Neural progenitor cell (in vitro differentiated cells): Measurements from ENCODE around the gene CD59. TPM values are rescaled to one million over a fixed set of nuclear protein-coding genes. Genes with fewer than 3 reads are reported as not detected.

Source experiments
- DNase-seq: peaks from one replicate; pipeline ENCODE4 v3.0.0-alpha.2; 2016; ENCODE audit warnings: low spot score
- H2AFZ ChIP-seq: fragments of 200-600 bp; sonication (generic); replicated peaks from 2 replicates; pipeline ENCODE4 v1.6.1; 2016; ENCODE audit warnings: antibody characterized with exemption
- H3F3A ChIP-seq: fragments of 200-600 bp; sonication (generic); 2 replicates; pipeline ENCODE4 v1.6.1; 2016; ENCODE audit warnings: antibody characterized with exemption, low read depth
- H3K27ac ChIP-seq: fragments of 200-600 bp; sonication (generic); 2 replicates; pipeline ENCODE4 v1.5.1; 2016; ENCODE audit warnings: mild to moderate bottlenecking
- H3K27me3 ChIP-seq: fragments of 200-600 bp; sonication (generic); 2 replicates; pipeline ENCODE4 v1.6.1; 2016; ENCODE audit warnings: mild to moderate bottlenecking, moderate library complexity
- H3K36me3 ChIP-seq: fragments of 200-600 bp; sonication (generic); 2 replicates; pipeline ENCODE4 v1.5.1; 2016
- H3K4me1 ChIP-seq: fragments of 200-600 bp; sonication (generic); 2 replicates; pipeline ENCODE4 v1.6.1; 2016; ENCODE audit warnings: mixed run types
- H3K4me2 ChIP-seq: fragments of 200-600 bp; sonication (generic); 2 replicates; pipeline ENCODE4 v1.6.1; 2016
- H3K4me3 ChIP-seq: fragments of 200-600 bp; sonication (generic); 2 replicates; pipeline ENCODE4 v1.5.1; 2016
- H3K79me2 ChIP-seq: fragments of 200-600 bp; sonication (generic); 2 replicates; pipeline ENCODE4 v1.6.1; 2016; ENCODE audit warnings: low read depth
- H3K9ac ChIP-seq: fragments of 200-600 bp; sonication (generic); 2 replicates; pipeline ENCODE4 v1.6.1; 2016
- H3K9me3 ChIP-seq: fragments of 200-600 bp; sonication (generic); 2 replicates; pipeline ENCODE4 v1.5.1; 2016; ENCODE audit warnings: low read depth
- H4K20me1 ChIP-seq: fragments of 200-600 bp; sonication (generic); 2 replicates; pipeline ENCODE4 v1.6.1; 2016; ENCODE audit warnings: low read depth
- H3K27ac Mint-ChIP-seq: 3 replicates; pipeline ENCODE4 v1.8.0; 2021; ENCODE audit warnings: mixed read lengths
- H3K27me3 Mint-ChIP-seq: 2 replicates; pipeline ENCODE4 v1.8.0; 2022; ENCODE audit warnings: low read depth, mild to moderate bottlenecking, inconsistent platforms, moderate library complexity, mixed read lengths; ENCODE audit not compliant: insufficient read depth
- H3K36me3 Mint-ChIP-seq: 3 replicates; pipeline ENCODE4 v1.8.0; 2021; ENCODE audit warnings: mixed read lengths
- H3K4me1 Mint-ChIP-seq: 3 replicates; pipeline ENCODE4 v1.8.0; 2021; ENCODE audit warnings: mixed read lengths
- H3K4me3 Mint-ChIP-seq: 3 replicates; pipeline ENCODE4 v1.8.0; 2021; ENCODE audit warnings: mild to moderate bottlenecking, moderate library complexity, mixed read lengths
- H3K9me3 Mint-ChIP-seq: 3 replicates; pipeline ENCODE4 v1.8.0; 2020; ENCODE audit warnings: mixed read lengths
- CTCF ChIP-seq: fragments of 200-600 bp; sonication (generic); IDR thresholded peaks from 2 replicates; pipeline ENCODE4 v1.5.1; 2017; ENCODE audit warnings: antibody characterized with exemption, mild to moderate bottlenecking
- EZH2 ChIP-seq: fragments of 200-600 bp; sonication (generic); IDR thresholded peaks from 2 replicates; pipeline ENCODE4 v1.6.1; 2017; ENCODE audit warnings: antibody characterized with exemption, mild to moderate bottlenecking, moderate library complexity
- EZH2phosphoT487 ChIP-seq: fragments of 200-600 bp; sonication (generic); IDR thresholded peaks from 2 replicates; pipeline ENCODE4 v1.6.1; 2017; ENCODE audit warnings: antibody characterized with exemption
- total RNA-seq: library from RNA; depleted of rRNA; stranded (reverse); fragments of >200 nt; gene quantifications from 2 replicates; pipeline ENCODE4 v1.2.3, GENCODE V29; 2015; ENCODE audit warnings: low replicate concordance

CD59 gene
- total RNA-seq, 1 donor from 2014 or later: 74.7 TPM

DNA sequence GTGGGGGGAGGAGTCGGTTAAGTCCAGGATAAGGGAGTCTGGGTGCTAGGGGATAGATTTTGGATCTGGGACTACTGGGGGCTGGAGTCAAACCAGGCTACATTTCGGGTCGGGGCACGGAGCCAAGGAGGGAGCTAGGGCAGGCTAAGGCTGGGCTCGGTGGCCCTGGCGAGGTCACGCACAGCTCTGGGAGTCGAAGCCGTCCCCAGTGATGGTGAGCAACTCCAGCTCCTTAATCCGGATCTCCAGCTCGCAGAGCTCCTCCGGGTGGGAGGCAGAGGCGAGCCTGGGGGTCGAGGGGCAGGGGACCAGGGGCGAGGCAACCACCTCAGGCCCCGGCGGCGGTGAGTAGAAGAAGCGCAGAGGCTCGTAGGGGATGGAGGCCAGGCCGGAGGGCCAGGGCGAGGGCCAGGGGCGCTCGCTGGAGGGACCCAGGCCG, 36.1 kb downstream of the CD59 start:
- H3K79me2 ChIP-seq: no peaks in the 10 kb centered on the region
- Mint-ChIP-seq H3K27ac (peak overlapping the region; percentile 72), H3K36me3 (no peaks in the 10 kb centered on the region), H3K4me1 (peaks cover 42% of the 10 kb centered on the region), H3K9me3 (no peaks in the 10 kb centered on the region), H3K27me3 (peaks cover 8% of the 10 kb centered on the region), H3K4me3 (peak overlapping the region; percentile 83)
- H3F3A ChIP-seq: no peaks in the 10 kb centered on the region
- no peaks in the 10 kb centered on the region for H3K36me3 ChIP-seq
- H3K9me3 ChIP-seq: no peaks in the 10 kb centered on the region
- DNase-seq: no peak
- H4K20me1 ChIP-seq: no peaks in the 10 kb centered on the region
- no peak overlapping the region for H2AFZ ChIP-seq
- no peak overlapping the region for H3K27ac ChIP-seq
- no peak for TF ChIP-seq EZH2phosphoT487
- no peak for TF ChIP-seq CTCF
- no peak for TF ChIP-seq EZH2
- H3K27me3 ChIP-seq: peaks cover 13% of the 10 kb centered on the region
- H3K4me2 ChIP-seq: peak overlapping the region; percentile 76
- no peak overlapping the region for H3K9ac ChIP-seq
- H3K4me1 ChIP-seq: peaks cover 11% of the 10 kb centered on the region
- peak overlapping the region; percentile 53 for H3K4me3 ChIP-seq

DNA sequence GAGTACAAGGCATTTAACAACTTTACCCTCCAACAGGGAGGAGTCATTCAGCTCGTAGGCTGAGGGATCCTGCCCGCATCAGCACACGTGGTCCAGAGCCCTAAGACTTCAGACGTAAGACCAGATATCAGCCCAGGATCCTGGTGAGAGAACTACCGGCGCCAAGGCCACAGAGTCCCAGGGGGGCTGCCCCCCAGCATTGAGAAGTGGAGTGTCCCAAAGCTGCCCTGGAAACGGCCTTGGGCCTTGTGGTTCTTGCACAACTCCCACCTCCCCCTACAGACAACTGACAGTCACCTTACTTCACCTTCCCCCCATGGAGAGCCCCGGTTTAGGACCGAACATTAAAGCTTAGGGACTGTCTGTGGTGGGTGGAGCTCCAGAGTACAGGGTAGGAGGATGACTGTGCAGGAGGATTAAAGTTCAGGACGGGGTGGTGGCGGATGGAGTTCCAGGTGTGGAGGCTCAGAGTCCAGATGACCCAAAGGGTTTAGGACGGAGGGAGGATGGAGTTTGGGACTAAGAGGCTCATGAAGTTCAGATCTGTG, 36.6 kb downstream of the CD59 start:
- no peak overlapping the region for H2AFZ ChIP-seq
- peaks cover 47% of the 10 kb centered on the region for H3K4me1 Mint-ChIP-seq
- no peaks in the 10 kb centered on the region for H3K9me3 ChIP-seq
- H3K27me3 ChIP-seq: peaks cover 13% of the 10 kb centered on the region
- H3K4me2 ChIP-seq: peak overlapping the region; percentile 76
- H3K27ac ChIP-seq: no peak overlapping the region
- no peaks in the 10 kb centered on the region for H4K20me1 ChIP-seq
- H3K36me3 Mint-ChIP-seq: no peaks in the 10 kb centered on the region
- H3K9ac ChIP-seq: no peak overlapping the region
- no peaks in the 10 kb centered on the region for H3K9me3 Mint-ChIP-seq
- peak overlapping the region; percentile 72 for H3K27ac Mint-ChIP-seq
- H3K36me3 ChIP-seq: no peaks in the 10 kb centered on the region
- H3K27me3 Mint-ChIP-seq: peaks cover 8% of the 10 kb centered on the region
- peaks cover 15% of the 10 kb centered on the region for H3K4me1 ChIP-seq
- H3F3A ChIP-seq: no peaks in the 10 kb centered on the region
- H3K4me3 Mint-ChIP-seq: peak overlapping the region; percentile 83
- peak overlapping the region; percentile 53 for H3K4me3 ChIP-seq
- no peak for TF ChIP-seq CTCF
- TF ChIP-seq EZH2: no peak
- TF ChIP-seq EZH2phosphoT487: no peak
- no peak for DNase-seq
- H3K79me2 ChIP-seq: no peaks in the 10 kb centered on the region

- Histone ChIP-seq H3K9ac (no peak overlapping the region), H3F3A (no peaks in the 10 kb centered on the region), H3K27ac (no peak overlapping the region), H3K4me1 (peaks cover 15% of the 10 kb centered on the region), H3K36me3 (no peaks in the 10 kb centered on the region), H3K79me2 (no peaks in the 10 kb centered on the region), H3K4me2 (no peak overlapping the region), H3K4me3 (no peak overlapping the region), H2AFZ (no peak overlapping the region), H3K27me3 (peaks cover 13% of the 10 kb centered on the region), H3K9me3 (no peaks in the 10 kb centered on the region), H4K20me1 (no peaks in the 10 kb centered on the region)
- TF ChIP-seq EZH2phosphoT487: no peak
- no peak for TF ChIP-seq CTCF
- no peak for TF ChIP-seq EZH2
- Mint-ChIP-seq H3K4me1 (peaks cover 52% of the 10 kb centered on the region), H3K4me3 (no peak overlapping the region), H3K27me3 (peaks cover 8% of the 10 kb centered on the region), H3K27ac (no peak overlapping the region), H3K36me3 (no peaks in the 10 kb centered on the region), H3K9me3 (no peaks in the 10 kb centered on the region)
- no peak for DNase-seq
Measured at GRCh38 chr11:33698921-33699320, 37.3 kb downstream of the CD59 start.
